Keratinocyte (primary cell): ENCODE measurements around the gene ERN2. TPM values are rescaled to one million over a fixed set of nuclear protein-coding genes. Genes with fewer than 3 reads are reported as not detected.

Experiments
- DNase-seq: peaks from one replicate; pipeline ENCODE4 v3.0.0-alpha.2; 2011; ENCODE audit warnings: low read depth, missing footprints, low spot score
- FAIRE-seq: peaks from 2 replicates; lab custom pipeline; 2011; peaks lifted over from hg19 to GRCh38; lab: Jason Lieb, UNC
- H2AFZ ChIP-seq: 2 replicates; pipeline ENCODE4 v1.6.0; 2012; ENCODE audit warnings: low read length, control low read depth, inconsistent platforms; ENCODE audit not compliant: control insufficient read depth
- H3K27ac ChIP-seq: 2 replicates; pipeline ENCODE4 v1.5.1; 2011; ENCODE audit warnings: low read length; ENCODE audit not compliant: control insufficient read depth, insufficient read depth
- H3K27me3 ChIP-seq: 3 replicates; pipeline ENCODE4 v1.6.0; 2011; ENCODE audit warnings: low read length; ENCODE audit not compliant: control insufficient read depth, insufficient read depth; ENCODE audit errors: extremely low read depth
- H3K36me3 ChIP-seq, 2 experiments: 2 replicates in 1 of 2; 3 replicates in 1 of 2; pipeline ENCODE4 v1.5.1; 2011; ENCODE audit warnings: low read length in 2 of 2, mild to moderate bottlenecking in 1 of 2; ENCODE audit not compliant: control insufficient read depth in 2 of 2, insufficient read depth in 2 of 2; ENCODE audit errors: extremely low read depth in 1 of 2
- H3K4me1 ChIP-seq: 3 replicates; pipeline ENCODE4 v1.5.1; 2011; ENCODE audit warnings: low read length; ENCODE audit not compliant: control insufficient read depth, insufficient read depth; ENCODE audit errors: extremely low read depth
- H3K4me2 ChIP-seq: 3 replicates; pipeline ENCODE4 v1.6.0; 2011; ENCODE audit warnings: low read depth, low read length; ENCODE audit not compliant: control insufficient read depth, insufficient read depth; ENCODE audit errors: extremely low read depth
- H3K4me3 ChIP-seq, 3 experiments: fragments of 200-600 bp in 1 of 3; sonication (generic) in 1 of 3; 2 replicates in 2 of 3; 3 replicates in 1 of 3; pipeline ENCODE4 v1.5.1; 2011 to 2016; ENCODE audit warnings: low read length in 3 of 3, mild to moderate bottlenecking in 3 of 3, control low read depth in 2 of 3, inconsistent platforms in 1 of 3, low read depth in 1 of 3, mixed read lengths in 1 of 3, mixed run types in 1 of 3, moderate library complexity in 1 of 3; ENCODE audit not compliant: control insufficient read depth in 2 of 3, insufficient read depth in 2 of 3; ENCODE audit errors: extremely low read depth in 1 of 3
- H3K79me2 ChIP-seq: 2 replicates; pipeline ENCODE4 v1.6.0; 2012; ENCODE audit warnings: low read length; ENCODE audit not compliant: control insufficient read depth, insufficient read depth
- H3K9ac ChIP-seq: 3 replicates; pipeline ENCODE4 v1.6.0; 2011; ENCODE audit warnings: low read length; ENCODE audit not compliant: control insufficient read depth, insufficient read depth; ENCODE audit errors: extremely low read depth
- H3K9me1 ChIP-seq: 3 replicates; pipeline ENCODE4 v1.6.0; 2011; ENCODE audit warnings: low read length; ENCODE audit not compliant: control insufficient read depth, insufficient read depth; ENCODE audit errors: extremely low read depth
- H3K9me3 ChIP-seq: 2 replicates; pipeline ENCODE4 v1.5.1; 2012; ENCODE audit warnings: low read depth, low read length; ENCODE audit not compliant: control insufficient read depth
- H4K20me1 ChIP-seq: 3 replicates; pipeline ENCODE4 v1.6.0; 2011; ENCODE audit warnings: low read length; ENCODE audit not compliant: control insufficient read depth, insufficient read depth; ENCODE audit errors: extremely low read depth
- CTCF ChIP-seq, 3 experiments: IDR thresholded peaks in 1 of 3; conservative IDR thresholded peaks in 1 of 3; optimal IDR thresholded peaks in 1 of 3; 2 replicates in 2 of 3; 3 replicates in 1 of 3; pipeline versions ENCODE3 to v1.5.1; 2011; ENCODE audit warnings: low read length in 3 of 3, mild to moderate bottlenecking in 3 of 3, moderate library complexity in 2 of 3, control low read depth in 1 of 3, inconsistent platforms in 1 of 3; ENCODE audit not compliant: insufficient read depth in 2 of 3; ENCODE audit errors: extremely low read depth in 1 of 3
- EZH2 ChIP-seq: IDR thresholded peaks from one replicate; pipeline ENCODE4 v1.6.1; 2012; ENCODE audit warnings: inconsistent platforms, mild to moderate bottlenecking, low read length, moderate library complexity
- dilution Hi-C: fragments of 300-500 bp; cut with MboI; formaldehyde crosslinking; loops from one replicate; pipeline ENCODE4 v1.7.0; 2020; ENCODE audit warnings: low sequenced_read_pairs; ENCODE audit not compliant: extremely low pct_ligation_motif_present
- polyA plus RNA-seq, 5 experiments: library from polyadenylated mRNA; depleted of rRNA in 3 of 5; stranded (reverse) in 3 of 5; stranded (forward) in 1 of 5; unstranded in 1 of 5; fragments of >200 nt; gene quantifications; 1 replicate in 1 of 5; 2 replicates in 3 of 5; 3 replicates in 1 of 5; pipeline versions ENCODE4 v1.2.1 to v1.2.3, GENCODE V29; 2011 to 2012; ENCODE audit warnings: missing spikeins in 2 of 5, low read depth in 1 of 5, low replicate concordance in 1 of 5

ERN2 gene
- polyA plus RNA-seq, 1 donor (not counting 4 experiments of a cell fraction or from before 2014, with no cell fraction given), result not detected

DNA sequence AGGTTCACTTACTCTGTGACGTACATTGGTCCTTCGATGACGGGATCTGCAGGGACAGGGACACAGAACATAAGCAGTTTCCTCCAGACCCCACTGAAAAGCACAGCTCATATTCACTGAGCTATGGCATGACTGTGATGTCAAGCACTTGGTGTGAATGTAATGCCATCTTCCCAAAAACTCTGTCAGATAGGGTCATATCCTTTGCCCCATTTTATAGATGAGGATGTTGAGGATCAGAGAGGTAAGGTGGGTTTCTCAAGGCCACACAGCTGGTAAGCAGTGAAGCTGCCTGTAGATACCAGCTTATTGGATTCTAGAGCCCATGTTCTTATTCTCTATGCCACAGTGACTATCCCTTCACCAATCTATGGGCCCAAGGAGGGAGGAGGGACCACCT, 2.5 kb downstream of the ERN2 start:
- Histone ChIP-seq H3K27ac (no peak overlapping the region), H3K9me3 (peaks cover 7% of the 10 kb centered on the region), H3K9ac (no peak overlapping the region), H3K79me2 (no peaks in the 10 kb centered on the region), H3K4me3 (no peak overlapping the region), H2AFZ (no peak overlapping the region), H3K36me3 (no peaks in the 10 kb centered on the region), H4K20me1 (no peaks in the 10 kb centered on the region), H3K4me1 (no peaks in the 10 kb centered on the region), H3K27me3 (peaks cover 27% of the 10 kb centered on the region), H3K4me2 (no peak overlapping the region), H3K9me1 (no peaks in the 10 kb centered on the region)
- FAIRE-seq (no peak), DNase-seq (no peak)
- no peak for TF ChIP-seq CTCF (optimal IDR thresholded peaks at IDR 0.05 in 1 of 3, IDR thresholded peaks at IDR 0.05 in 1 of 3, conservative IDR thresholded peaks at IDR 0.05 in 1 of 3; ENCODE audit: extremely low read depth in 1 of 3, insufficient read depth in 2 of 3, low read length in 3 of 3)
- TF ChIP-seq EZH2, result no peak
- dilution Hi-C loops, result no loop called here

GRCh38 chr16:23710008-23710407, 3.0 kb downstream of the ERN2 start:
- no peak overlapping the region for H2AFZ ChIP-seq
- H3K9ac ChIP-seq, result no peak overlapping the region
- no peaks in the 10 kb centered on the region for H3K9me1 ChIP-seq
- H3K4me3 ChIP-seq, result no peak overlapping the region
- dilution Hi-C loops, result no loop called here
- H3K27ac ChIP-seq, result no peak overlapping the region
- H3K79me2 ChIP-seq, result no peaks in the 10 kb centered on the region
- H4K20me1 ChIP-seq, result no peaks in the 10 kb centered on the region
- peaks cover 27% of the 10 kb centered on the region for H3K27me3 ChIP-seq
- no peak for DNase-seq
- peaks cover 7% of the 10 kb centered on the region for H3K9me3 ChIP-seq
- H3K4me1 ChIP-seq, result no peaks in the 10 kb centered on the region
- TF ChIP-seq EZH2 (no peak), CTCF (optimal IDR thresholded peaks at IDR 0.05 in 1 of 3, IDR thresholded peaks at IDR 0.05 in 1 of 3, conservative IDR thresholded peaks at IDR 0.05 in 1 of 3; ENCODE audit: extremely low read depth in 1 of 3, insufficient read depth in 2 of 3, low read length in 3 of 3) (no peak)
- H3K4me2 ChIP-seq, result no peak overlapping the region
- no peaks in the 10 kb centered on the region for H3K36me3 ChIP-seq
- FAIRE-seq, result no peak
